ENCODE results near the gene MAPK8IP1. TPM values are rescaled to one million over a fixed set of nuclear protein-coding genes. Genes with fewer than 3 reads are reported as not detected.

Gene MAPK8IP1
- total RNA-seq, 4 donors from 2014 or later: 9.8 to 17.5 (median 13.8) TPM

DNA sequence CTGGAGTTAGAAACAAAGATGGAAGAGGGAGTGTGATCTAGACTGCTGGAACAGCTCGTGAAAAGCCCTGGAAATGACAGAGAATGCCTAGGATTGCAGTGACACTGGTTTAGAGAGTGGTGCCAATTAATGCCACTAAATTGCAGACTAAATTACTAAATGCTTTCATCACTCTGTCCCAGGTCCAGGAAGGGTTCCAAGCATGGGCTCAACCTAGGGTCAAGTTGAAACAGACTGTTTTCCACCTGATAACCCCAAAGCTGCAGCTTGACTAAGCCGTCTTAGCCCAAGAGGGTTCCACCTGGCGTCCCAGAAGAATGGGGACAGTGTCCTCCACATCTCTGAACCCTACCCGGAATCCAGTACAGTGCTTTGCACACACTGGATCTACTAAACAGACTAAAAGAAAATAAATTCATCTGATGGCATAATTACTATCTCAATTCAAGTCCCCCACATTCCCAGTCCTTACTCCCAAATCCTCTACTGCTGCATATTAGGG lies 39.2 kb upstream of the MAPK8IP1 start:
- 80 to 95% methylated on average over 3 to 4 of the region's 4 CpGs for WGBS, 2 donors (ENCODE audit: low coverage in 1 of 2)
- Histone ChIP-seq H3K9me3 (no peaks in the 10 kb centered on the region), H3K4me3 (peak overlapping the region in 1 of 2 donors; percentile 92), H3K4me1 (peaks cover 5 to 52% (median 29%) of the 10 kb centered on the region in 3 donors), H3K27me3 (no peaks in the 10 kb centered on the region), H3K27ac (peak overlapping the region; percentile 96 to 99 (median 97)), H3K36me3 (no peaks in the 10 kb centered on the region)
- ATAC-seq: no peak
- TF ChIP-seq EP300 (IDR thresholded peaks at IDR 0.05): no peak
- TF ChIP-seq POLR2A (IDR thresholded peaks at IDR 0.05): no peak
- TF ChIP-seq, protein P1, sequence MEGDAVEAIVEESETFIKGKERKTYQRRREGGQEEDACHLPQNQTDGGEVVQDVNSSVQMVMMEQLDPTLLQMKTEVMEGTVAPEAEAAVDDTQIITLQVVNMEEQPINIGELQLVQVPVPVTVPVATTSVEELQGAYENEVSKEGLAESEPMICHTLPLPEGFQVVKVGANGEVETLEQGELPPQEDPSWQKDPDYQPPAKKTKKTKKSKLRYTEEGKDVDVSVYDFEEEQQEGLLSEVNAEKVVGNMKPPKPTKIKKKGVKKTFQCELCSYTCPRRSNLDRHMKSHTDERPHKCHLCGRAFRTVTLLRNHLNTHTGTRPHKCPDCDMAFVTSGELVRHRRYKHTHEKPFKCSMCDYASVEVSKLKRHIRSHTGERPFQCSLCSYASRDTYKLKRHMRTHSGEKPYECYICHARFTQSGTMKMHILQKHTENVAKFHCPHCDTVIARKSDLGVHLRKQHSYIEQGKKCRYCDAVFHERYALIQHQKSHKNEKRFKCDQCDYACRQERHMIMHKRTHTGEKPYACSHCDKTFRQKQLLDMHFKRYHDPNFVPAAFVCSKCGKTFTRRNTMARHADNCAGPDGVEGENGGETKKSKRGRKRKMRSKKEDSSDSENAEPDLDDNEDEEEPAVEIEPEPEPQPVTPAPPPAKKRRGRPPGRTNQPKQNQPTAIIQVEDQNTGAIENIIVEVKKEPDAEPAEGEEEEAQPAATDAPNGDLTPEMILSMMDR (IDR thresholded peaks at IDR 0.05): no peak
- no peak for TF ChIP-seq POLR2AphosphoS5 (IDR thresholded peaks at IDR 0.05)

GRCh38 chr11:45846974-45847910 lies 38.2 kb upstream of the MAPK8IP1 start, which contains the start of gene CRY2:
Gene CRY2, plus strand, starts transcription at chr11:45847475. Its CDS starts 16 bp downstream, at chr11:45847491.
- H3K4me3 ChIP-seq: peak within 1 kb of the TSS; percentile 92 to 94
- H3K27ac ChIP-seq: peak within 1 kb of the TSS; percentile 96 to 99 (median 98)
- TF ChIP-seq, protein P1 (IDR thresholded peaks at IDR 0.05): no peak
- TF ChIP-seq POLR2A (IDR thresholded peaks at IDR 0.05): peak; percentile 99
- TF ChIP-seq POLR2AphosphoS5 (IDR thresholded peaks at IDR 0.05): peak; percentile 98
- no peaks in the 10 kb centered on the region for H3K9me3 ChIP-seq
- H3K4me1 ChIP-seq: peaks cover 13 to 62% (median 37%) of the 10 kb centered on the region in 3 donors
- peak; percentile 95 for ATAC-seq
- WGBS, 2 donors (ENCODE audit: low coverage in 1 of 2): 0% methylated on average over 2 to 6 of the region's 75 CpGs
- H3K36me3 ChIP-seq: no peaks in the 10 kb centered on the region
- H3K27me3 ChIP-seq: no peaks in the 10 kb centered on the region

- Histone ChIP-seq H3K4me1 (peaks cover 18 to 69% (median 43%) of the 10 kb centered on the region in 3 donors), H3K27ac (peak overlapping the region; percentile 96 to 99 (median 98)), H3K36me3 (no peaks in the 10 kb centered on the region), H3K4me3 (peak overlapping the region; percentile 92 to 94), H3K27me3 (no peaks in the 10 kb centered on the region), H3K9me3 (no peaks in the 10 kb centered on the region)
- ATAC-seq: peak; percentile 24
- WGBS, 2 donors (ENCODE audit: low coverage in 1 of 2): 10% methylated on average over 1 of the region's 16 CpGs; no CpG with 5 or more reads in 1 of the 2 donors
- TF ChIP-seq POLR2A (IDR thresholded peaks at IDR 0.05): no peak
- TF ChIP-seq, protein P1 (IDR thresholded peaks at IDR 0.05): peak in 2 of 4 experiments; percentile 12 to 19
- TF ChIP-seq EP300 (IDR thresholded peaks at IDR 0.05): no peak
- peak; percentile 26 for TF ChIP-seq POLR2AphosphoS5 (IDR thresholded peaks at IDR 0.05)
These were observed 37.5 kb upstream of the MAPK8IP1 start for GRCh38 chr11:45847911-45848316.

DNA sequence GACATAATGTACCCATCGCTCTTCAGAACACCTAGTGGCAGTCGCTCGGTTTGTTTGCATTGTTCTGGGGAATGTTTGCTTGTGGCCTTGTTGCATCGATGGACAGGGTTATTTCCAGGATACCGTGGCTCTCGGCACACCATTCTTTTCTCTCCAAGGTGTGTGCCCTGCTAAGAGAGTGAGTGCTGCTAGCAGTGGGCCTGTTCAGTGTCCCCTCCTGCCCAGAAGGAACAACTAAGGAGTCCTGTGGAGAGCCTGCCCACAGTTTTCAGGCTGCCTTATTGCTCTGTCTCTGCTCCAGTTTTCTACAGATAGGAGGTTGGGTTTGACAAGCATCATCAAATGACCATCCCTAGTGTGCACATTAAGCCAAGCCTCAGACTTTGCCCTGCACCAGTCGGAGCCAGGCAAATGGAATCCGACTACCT lies 36.8 kb upstream of the MAPK8IP1 start:
- H3K4me3 ChIP-seq: peak overlapping the region; percentile 92 to 94
- peak overlapping the region; percentile 96 to 99 (median 98) for H3K27ac ChIP-seq
- H3K4me1 ChIP-seq: peaks cover 22 to 72% (median 47%) of the 10 kb centered on the region in 3 donors
- TF ChIP-seq, protein P1 (IDR thresholded peaks at IDR 0.05): no peak
- no peak for TF ChIP-seq POLR2A (IDR thresholded peaks at IDR 0.05)
- TF ChIP-seq EP300 (IDR thresholded peaks at IDR 0.05): no peak
- H3K9me3 ChIP-seq: no peaks in the 10 kb centered on the region
- ATAC-seq: no peak
- no peaks in the 10 kb centered on the region for H3K27me3 ChIP-seq
- 31 to 39% methylated on average over 5 to 8 of the region's 8 CpGs for WGBS, 2 donors (ENCODE audit: low coverage in 1 of 2)
- peaks cover 0 to 5% of the 10 kb centered on the region in 2 donors for H3K36me3 ChIP-seq

Measured in gastroesophageal sphincter (tissue), 4 donors.